CD4-positive, alpha-beta T cell (primary cell): ENCODE data around the gene GTF2H4. TPM values are rescaled to one million over a fixed set of nuclear protein-coding genes. Genes with fewer than 3 reads are reported as not detected.

Experiments used
- ATAC-seq: fragments of 200-7000 bp; cut with Tn5 transposase; one replicate; pipeline ENCODE4 v1.10.0; 2022; ENCODE audit warnings: mild to moderate bottlenecking; ENCODE audit not compliant: poor library complexity
- CTCF ChIA-PET: fragments of 350-600 bp; sonication (Branson Sonifier 250); formaldehyde crosslinking; loops from one replicate; lab custom pipeline; 2021; ENCODE audit warnings: antibody characterized with exemption, inconsistent platforms; lab: Charles Lee
- POLR2A ChIA-PET: fragments of 350-600 bp; sonication (Branson Sonifier 250); formaldehyde crosslinking; loops from one replicate; lab custom pipeline; 2021; ENCODE audit warnings: antibody characterized with exemption, inconsistent platforms; lab: Charles Lee
- DNase-seq, 14 experiments: peaks; one replicate each; pipeline ENCODE4 v3.0.0-alpha.2; 2013 to 2020; ENCODE audit warnings: mixed read lengths in 2 of 14
- H3K27ac ChIP-seq, 2 donors: one replicate each; pipeline versions ENCODE4 v1.5.1 to v1.7.0; 2013; ENCODE audit warnings: low read length in 2 of 2, low read depth in 1 of 2, mild to moderate bottlenecking in 1 of 2
- H3K27me3 ChIP-seq, 2 experiments: 1 replicate in 1 of 2; 2 replicates in 1 of 2; pipeline versions ENCODE4 v1.6.1 to v1.7.0; 2013; ENCODE audit warnings: low read length in 2 of 2, control low read depth in 1 of 2, mild to moderate bottlenecking in 1 of 2, moderate library complexity in 1 of 2; ENCODE audit not compliant: insufficient read depth in 2 of 2, control insufficient read depth in 1 of 2
- H3K36me3 ChIP-seq: one replicate; pipeline ENCODE4 v1.6.1; 2013; ENCODE audit warnings: low read length, control low read depth; ENCODE audit not compliant: insufficient read depth
- H3K4me1 ChIP-seq: one replicate; pipeline ENCODE4 v1.6.1; 2013; ENCODE audit warnings: low read length, control low read depth; ENCODE audit not compliant: insufficient read depth
- H3K4me3 ChIP-seq: one replicate; pipeline ENCODE4 v1.5.1; 2013; ENCODE audit warnings: mild to moderate bottlenecking, low read length, moderate library complexity
- H3K9me3 ChIP-seq, 2 experiments: 1 replicate in 1 of 2; 2 replicates in 1 of 2; pipeline versions ENCODE4 v1.6.1 to v1.7.0; 2013; ENCODE audit warnings: low read length in 2 of 2, mild to moderate bottlenecking in 2 of 2, control low read depth in 1 of 2, moderate library complexity in 1 of 2; ENCODE audit not compliant: control insufficient read depth in 1 of 2, insufficient read depth in 1 of 2
- H3K27ac Mint-ChIP-seq: one replicate; pipeline ENCODE4 v1.8.0; 2020; ENCODE audit warnings: mixed read lengths
- H3K27me3 Mint-ChIP-seq: one replicate; pipeline ENCODE4 v1.8.0; 2021; ENCODE audit warnings: mixed read lengths
- H3K36me3 Mint-ChIP-seq: one replicate; pipeline ENCODE4 v1.8.0; 2021; ENCODE audit warnings: low read depth, mixed read lengths
- H3K4me1 Mint-ChIP-seq: one replicate; pipeline ENCODE4 v1.8.0; 2021; ENCODE audit warnings: low read depth, mixed read lengths
- H3K4me3 Mint-ChIP-seq: one replicate; pipeline ENCODE4 v1.8.0; 2020; ENCODE audit warnings: mild to moderate bottlenecking, mixed read lengths
- H3K9me3 Mint-ChIP-seq: one replicate; pipeline ENCODE4 v1.8.0; 2020; ENCODE audit warnings: mixed read lengths
- intact Hi-C, 2 experiments: fragments of 100-400 bp; cut with DNase I in 1 of 2; cut with micrococcal nuclease in 1 of 2; formaldehyde crosslinking; loops; one replicate each; pipeline versions ENCODE4 v1.15.1 to v1.9.0; 2023 to 2025; cut with DNase I, micrococcal nuclease
- total RNA-seq, 174 experiments: library from RNA in 2 of 174; stranded (reverse) in 2 of 174; gene quantifications; one replicate each; pipeline ENCODE4 v1.2.3 and lab custom pipeline; 2021 to 2026
- TF ChIP-seq, protein P1 (sequence below): fragments of 200-600 bp; IDR thresholded peaks from one replicate; pipeline ENCODE4 v1.8.0; 2022; ENCODE audit warnings: antibody characterized with exemption, mild to moderate bottlenecking

The GTF2H4 gene
- total RNA-seq, 2 experiments from 2014 or later: 7.7 to 10.7 TPM

DNA sequence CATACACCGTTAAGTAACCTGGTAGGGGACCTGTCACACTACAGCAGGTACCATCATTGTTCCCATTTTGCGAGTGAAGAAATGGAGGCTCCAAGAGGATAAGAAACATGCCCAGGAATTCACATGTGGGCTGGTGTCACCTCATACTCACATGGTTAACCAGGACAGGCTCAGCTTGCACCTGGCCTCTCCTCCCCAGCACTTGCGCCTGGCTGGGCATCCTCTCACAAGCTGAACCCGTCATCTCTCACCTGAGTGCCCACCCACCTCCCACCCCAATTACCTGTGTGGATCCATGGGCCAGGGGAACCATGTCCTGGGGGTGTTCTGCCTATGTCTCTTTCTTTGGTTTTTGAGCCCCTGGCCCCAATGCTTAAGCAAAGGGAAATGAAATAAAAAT lies 22.5 kb downstream of the GTF2H4 start:
- peaks cover 3% of the 10 kb centered on the region for H3K9me3 Mint-ChIP-seq
- intact Hi-C loops: loop anchor here in 1 of 2 experiments (5.0 to 10.0 kb wide), 2 partner anchors 47 to 184 kb away; partner anchors contain the start of genes C6orf15 and PSORS1C1
- TF ChIP-seq, protein P1, sequence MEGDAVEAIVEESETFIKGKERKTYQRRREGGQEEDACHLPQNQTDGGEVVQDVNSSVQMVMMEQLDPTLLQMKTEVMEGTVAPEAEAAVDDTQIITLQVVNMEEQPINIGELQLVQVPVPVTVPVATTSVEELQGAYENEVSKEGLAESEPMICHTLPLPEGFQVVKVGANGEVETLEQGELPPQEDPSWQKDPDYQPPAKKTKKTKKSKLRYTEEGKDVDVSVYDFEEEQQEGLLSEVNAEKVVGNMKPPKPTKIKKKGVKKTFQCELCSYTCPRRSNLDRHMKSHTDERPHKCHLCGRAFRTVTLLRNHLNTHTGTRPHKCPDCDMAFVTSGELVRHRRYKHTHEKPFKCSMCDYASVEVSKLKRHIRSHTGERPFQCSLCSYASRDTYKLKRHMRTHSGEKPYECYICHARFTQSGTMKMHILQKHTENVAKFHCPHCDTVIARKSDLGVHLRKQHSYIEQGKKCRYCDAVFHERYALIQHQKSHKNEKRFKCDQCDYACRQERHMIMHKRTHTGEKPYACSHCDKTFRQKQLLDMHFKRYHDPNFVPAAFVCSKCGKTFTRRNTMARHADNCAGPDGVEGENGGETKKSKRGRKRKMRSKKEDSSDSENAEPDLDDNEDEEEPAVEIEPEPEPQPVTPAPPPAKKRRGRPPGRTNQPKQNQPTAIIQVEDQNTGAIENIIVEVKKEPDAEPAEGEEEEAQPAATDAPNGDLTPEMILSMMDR: no peak
- Histone ChIP-seq H3K36me3 (peaks cover 13% of the 10 kb centered on the region), H3K27ac (no peak overlapping the region), H3K4me3 (no peak overlapping the region), H3K27me3 (no peaks in the 10 kb centered on the region), H3K9me3 (peaks cover 0 to 6% of the 10 kb centered on the region in 2 experiments), H3K4me1 (no peaks in the 10 kb centered on the region)
- no peak for ATAC-seq
- peaks cover 11% of the 10 kb centered on the region for H3K36me3 Mint-ChIP-seq
- no peak overlapping the region for H3K4me3 Mint-ChIP-seq
- ChIA-PET POLR2A (no interaction called here), CTCF (no interaction called here)
- DNase-seq: no peak
- no peak overlapping the region for H3K27ac Mint-ChIP-seq
- H3K4me1 Mint-ChIP-seq: no peaks in the 10 kb centered on the region
- H3K27me3 Mint-ChIP-seq: no peaks in the 10 kb centered on the region

DNA sequence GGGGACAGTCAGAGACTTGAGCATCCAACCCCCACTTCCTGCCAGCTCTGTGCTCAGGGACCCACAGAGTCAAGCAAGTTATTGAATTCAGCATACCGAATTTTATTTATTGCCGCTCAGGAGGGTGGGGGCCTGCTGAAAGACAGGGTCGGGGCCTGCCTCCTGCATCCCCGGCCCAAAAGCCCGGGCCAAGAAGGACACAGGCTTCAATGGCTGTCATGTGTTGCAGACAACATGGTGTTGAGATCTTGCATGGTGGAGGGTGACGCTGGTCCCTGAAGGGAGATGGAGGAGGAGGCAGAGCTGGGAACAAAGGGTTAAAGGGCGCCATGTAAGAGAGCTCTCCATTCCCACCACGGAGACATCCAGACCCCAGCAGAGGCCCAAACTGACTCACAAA lies 23.3 kb downstream of the GTF2H4 start:
- H3K27me3 ChIP-seq: no peaks in the 10 kb centered on the region
- peaks cover 0 to 6% of the 10 kb centered on the region in 2 experiments for H3K9me3 ChIP-seq
- H3K4me1 ChIP-seq: no peaks in the 10 kb centered on the region
- TF ChIP-seq, protein P1: no peak
- peaks cover 5% of the 10 kb centered on the region for H3K36me3 ChIP-seq
- no peak overlapping the region for H3K4me3 Mint-ChIP-seq
- no peak overlapping the region for H3K27ac ChIP-seq
- POLR2A ChIA-PET: no interaction called here
- H3K9me3 Mint-ChIP-seq: peaks cover 3% of the 10 kb centered on the region
- CTCF ChIA-PET: no interaction called here
- ATAC-seq: no peak
- intact Hi-C loops: loop anchor here in 1 of 2 experiments (5.0 to 10.0 kb wide), 2 partner anchors 46 to 184 kb away; partner anchors contain the start of genes C6orf15 and PSORS1C1
- no peak for DNase-seq
- H3K27ac Mint-ChIP-seq: no peak overlapping the region
- no peaks in the 10 kb centered on the region for H3K4me1 Mint-ChIP-seq
- no peaks in the 10 kb centered on the region for H3K27me3 Mint-ChIP-seq
- H3K4me3 ChIP-seq: no peak overlapping the region
- H3K36me3 Mint-ChIP-seq: peaks cover 8% of the 10 kb centered on the region

DNA sequence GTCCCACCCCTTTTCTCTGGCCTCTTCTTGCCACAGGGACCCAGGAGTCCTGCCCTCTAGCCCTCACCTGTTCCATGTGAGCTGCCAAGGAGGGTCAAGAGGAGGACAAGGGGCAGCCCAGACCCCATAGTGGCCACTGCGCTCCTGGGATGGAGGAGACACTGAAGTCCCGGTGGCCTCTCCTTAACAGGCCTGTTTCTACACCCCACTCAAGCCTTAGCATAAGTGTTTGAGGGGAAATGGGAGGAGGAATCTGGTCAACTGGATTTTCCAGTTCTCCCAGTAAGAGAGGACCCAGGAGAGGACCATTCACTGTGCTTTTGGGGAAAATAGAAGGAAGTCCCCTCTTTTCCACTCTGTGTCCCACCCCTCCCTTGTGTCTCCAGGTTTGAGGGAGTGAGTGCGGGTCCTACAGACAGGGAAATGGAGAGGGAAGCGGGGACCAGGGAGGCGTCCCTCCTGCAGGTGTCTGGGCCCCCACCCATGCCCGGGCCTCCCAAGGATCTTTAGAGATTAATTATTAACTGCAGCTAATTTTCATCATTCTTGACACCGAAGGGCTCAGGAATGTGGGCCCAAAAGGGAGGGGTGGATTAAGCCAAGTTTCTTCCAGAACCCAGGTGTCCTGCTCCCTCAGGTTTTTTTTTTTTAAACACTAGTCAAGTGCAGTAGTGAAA lies 24.1 kb downstream of the GTF2H4 start, which contains the start of gene SFTA2:
TSS of gene SFTA2 (minus strand) at position 202 of the 677 bp plus-strand sequence. CDS start at position 128, 74 bp downstream.
- POLR2A ChIA-PET: no interaction called here
- no peaks in the 10 kb centered on the region for H3K4me1 Mint-ChIP-seq
- intact Hi-C loops: loop anchor here in 1 of 2 experiments (5.0 to 10.0 kb wide), 2 partner anchors 45 to 183 kb away; partner anchors contain the start of genes C6orf15 and PSORS1C1
- CTCF ChIA-PET: no interaction called here
- ATAC-seq: no peak
- H3K4me3 ChIP-seq: no peak within 1 kb of the TSS
- no peaks in the 10 kb centered on the region for H3K4me1 ChIP-seq
- peaks cover 0 to 6% of the 10 kb centered on the region in 2 experiments for H3K9me3 ChIP-seq
- no peaks in the 10 kb centered on the region for H3K27me3 Mint-ChIP-seq
- no peak within 1 kb of the TSS for H3K27ac Mint-ChIP-seq
- no peak within 1 kb of the TSS for H3K27ac ChIP-seq
- DNase-seq: no peak
- TF ChIP-seq, protein P1: no peak
- H3K4me3 Mint-ChIP-seq: no peak within 1 kb of the TSS
- no peaks in the 10 kb centered on the region for H3K36me3 ChIP-seq
- H3K36me3 Mint-ChIP-seq: no peaks in the 10 kb centered on the region
- peaks cover 3% of the 10 kb centered on the region for H3K9me3 Mint-ChIP-seq
- no peaks in the 10 kb centered on the region for H3K27me3 ChIP-seq
